ENCODE measurements around the gene TMTC1. TPM values are rescaled to one million over a fixed set of nuclear protein-coding genes. Genes with fewer than 3 reads are reported as not detected.
"Not testable (repeated sequence)": the region's sequence is repeated elsewhere in the genome, so short reads cannot be mapped to it uniquely, and the experiment has no call there.

The TMTC1 gene
- total RNA-seq = not detected

- Mint-ChIP-seq H3K27ac (no peak within 1 kb of the TSS), H3K27me3 (peaks cover 32% of the 10 kb centered on the region), H3K36me3 (ENCODE audit: low read depth) (no peaks in the 10 kb centered on the region), H3K9me3 (peaks cover 3% of the 10 kb centered on the region), H3K4me1 (no peaks in the 10 kb centered on the region), H3K4me3 (peak within 1 kb of the TSS; percentile 10)
- ATAC-seq (replicated peaks) = no peak
Measured at GRCh38 chr12:29783773-29784666, at the start of gene TMTC1. Gene TMTC1 (minus strand): TSS chr12:29783942. CDS start chr12:29783751, 191 bp downstream.

DNA sequence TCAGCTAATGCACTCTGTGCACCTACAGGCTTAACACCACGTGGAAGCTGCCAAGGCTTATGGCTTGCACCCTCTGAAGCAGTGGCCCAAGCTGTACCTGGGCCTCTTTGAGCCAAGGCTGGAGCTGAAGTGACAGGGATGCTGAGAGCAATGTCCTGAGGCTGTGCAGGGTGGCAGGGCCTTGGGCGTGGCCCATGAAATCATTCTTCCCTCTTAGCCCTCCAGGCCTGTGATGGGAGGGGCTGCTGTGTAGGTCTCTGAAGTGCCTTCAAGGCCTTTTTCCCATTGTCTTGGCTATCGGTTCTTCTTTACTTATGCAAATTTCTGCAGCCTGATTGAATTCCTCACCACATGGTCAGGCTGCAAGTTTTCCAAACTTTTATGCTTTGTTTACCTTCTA, 47.4 kb upstream of the TMTC1 start:
- H3K9me3 Mint-ChIP-seq = peaks cover 13% of the 10 kb centered on the region
- H3K27ac Mint-ChIP-seq = no peak overlapping the region
- no peaks in the 10 kb centered on the region for H3K27me3 Mint-ChIP-seq
- no peaks in the 10 kb centered on the region for H3K36me3 Mint-ChIP-seq (ENCODE audit: low read depth)
- no peak overlapping the region for H3K4me3 Mint-ChIP-seq
- no peak for ATAC-seq (replicated peaks)
- no peaks in the 10 kb centered on the region for H3K4me1 Mint-ChIP-seq

- Mint-ChIP-seq H3K4me3 (no peak overlapping the region), H3K36me3 (ENCODE audit: low read depth) (no peaks in the 10 kb centered on the region)
- no peak for ATAC-seq (replicated peaks)
Measured at GRCh38 chr12:29830391-29830790, 46.6 kb upstream of the TMTC1 start.

DNA sequence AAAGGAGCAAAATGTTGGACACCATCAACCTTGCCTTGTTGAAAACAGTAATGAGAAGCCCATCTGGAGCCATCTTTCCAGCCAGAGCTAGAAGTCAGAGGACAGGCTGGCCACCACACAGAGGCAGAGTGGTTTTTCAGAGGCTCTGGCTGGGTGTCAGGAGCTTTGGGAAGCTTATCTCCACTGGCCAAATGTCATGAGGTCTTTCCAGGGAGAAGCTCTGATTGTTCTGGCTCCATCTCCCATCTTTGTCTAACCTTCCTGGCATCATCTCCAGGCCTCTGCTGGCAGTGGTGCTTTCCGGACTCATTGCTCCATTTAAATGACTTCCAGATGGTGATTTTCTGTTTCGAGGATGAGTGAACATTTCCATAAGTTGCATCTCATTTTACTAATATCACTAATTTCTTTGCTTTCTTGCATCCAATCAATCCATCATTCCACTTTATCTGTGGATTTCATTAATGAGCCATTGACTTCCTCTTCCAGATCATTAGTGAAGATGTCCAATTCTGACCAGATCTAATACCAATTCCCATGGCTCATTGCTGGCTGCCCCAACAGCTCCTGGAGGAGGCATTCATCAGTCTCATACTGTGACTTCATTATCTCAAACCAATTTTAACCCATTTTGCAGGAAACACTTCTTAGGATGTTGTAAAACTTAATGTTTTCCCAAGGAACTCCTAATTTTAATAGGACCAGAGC, 35.3 kb upstream of the TMTC1 start:
- no peaks in the 10 kb centered on the region for H3K4me1 Mint-ChIP-seq
- no peak overlapping the region for H3K27ac Mint-ChIP-seq
- no peaks in the 10 kb centered on the region for H3K27me3 Mint-ChIP-seq

More at GRCh38 chr12:29830391-29830790, 46.6 kb upstream of the TMTC1 start:
- Mint-ChIP-seq H3K4me1 (no peaks in the 10 kb centered on the region), H3K27ac (no peak overlapping the region), H3K27me3 (no peaks in the 10 kb centered on the region), H3K9me3 (peaks cover 13% of the 10 kb centered on the region)

GRCh38 chr12:29816874-29817725, 33.4 kb upstream of the TMTC1 start:
- ATAC-seq (replicated peaks) = no peak
- Mint-ChIP-seq H3K9me3 (peaks cover 9% of the 10 kb centered on the region), H3K4me3 (no peak overlapping the region), H3K4me1 (no peaks in the 10 kb centered on the region), H3K27ac (no peak overlapping the region), H3K36me3 (ENCODE audit: low read depth) (no peaks in the 10 kb centered on the region), H3K27me3 (no peaks in the 10 kb centered on the region)

More for the DNA sequence above, 35.3 kb upstream of the TMTC1 start:
- Mint-ChIP-seq H3K4me3 (no peak overlapping the region), H3K9me3 (peaks cover 9% of the 10 kb centered on the region), H3K36me3 (ENCODE audit: low read depth) (no peaks in the 10 kb centered on the region)
- no peak for ATAC-seq (replicated peaks)

- H3K4me3 Mint-ChIP-seq; H3K36me3 Mint-ChIP-seq (ENCODE audit: low read depth); H3K4me1 Mint-ChIP-seq; H3K27me3 Mint-ChIP-seq; ATAC-seq (replicated peaks); H3K9me3 Mint-ChIP-seq; H3K27ac Mint-ChIP-seq: not testable (repeated sequence)
Measured at GRCh38 chr12:29809616-29810361, 26.0 kb upstream of the TMTC1 start.

GRCh38 chr12:29807129-29807528, 23.4 kb upstream of the TMTC1 start:
- Mint-ChIP-seq H3K9me3 (peaks cover 4% of the 10 kb centered on the region), H3K4me3 (no peak overlapping the region), H3K4me1 (no peaks in the 10 kb centered on the region), H3K36me3 (ENCODE audit: low read depth) (no peaks in the 10 kb centered on the region), H3K27me3 (no peaks in the 10 kb centered on the region), H3K27ac (no peak overlapping the region)
- no peak for ATAC-seq (replicated peaks)

GRCh38 chr12:29804019-29804418, 20.3 kb upstream of the TMTC1 start:
- ATAC-seq (replicated peaks) = no peak
- H3K9me3 Mint-ChIP-seq = no peaks in the 10 kb centered on the region
- no peaks in the 10 kb centered on the region for H3K36me3 Mint-ChIP-seq (ENCODE audit: low read depth)
- no peak overlapping the region for H3K27ac Mint-ChIP-seq
- H3K4me3 Mint-ChIP-seq = no peak overlapping the region
- no peaks in the 10 kb centered on the region for H3K4me1 Mint-ChIP-seq
- peaks cover 3% of the 10 kb centered on the region for H3K27me3 Mint-ChIP-seq

DNA sequence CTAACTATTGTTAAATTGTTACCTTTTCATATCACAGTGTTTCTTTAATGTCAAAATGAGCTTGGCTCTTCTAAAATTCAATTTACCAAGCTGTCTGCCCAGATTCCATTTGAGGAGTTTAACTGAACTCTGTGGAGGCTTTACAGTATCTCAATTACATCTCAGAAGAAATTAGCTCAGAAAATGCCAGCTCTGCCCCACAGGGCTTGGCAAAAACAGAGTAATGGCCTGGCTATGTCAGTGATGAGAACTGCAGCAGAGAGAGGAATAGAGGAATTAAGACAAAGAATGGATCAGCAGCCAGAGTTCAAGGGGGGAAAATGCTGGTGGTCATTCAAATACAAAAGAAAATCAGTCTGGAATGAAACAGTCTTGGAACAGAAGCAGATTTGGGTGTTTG, 15.8 kb upstream of the TMTC1 start:
- H3K4me1 Mint-ChIP-seq = no peaks in the 10 kb centered on the region
- peaks cover 18% of the 10 kb centered on the region for H3K27me3 Mint-ChIP-seq
- H3K4me3 Mint-ChIP-seq = no peak overlapping the region
- H3K9me3 Mint-ChIP-seq = peaks cover 4% of the 10 kb centered on the region
- no peak overlapping the region for H3K27ac Mint-ChIP-seq
- no peak for ATAC-seq (replicated peaks)
- H3K36me3 Mint-ChIP-seq (ENCODE audit: low read depth) = no peaks in the 10 kb centered on the region

- Mint-ChIP-seq H3K4me1 (no peaks in the 10 kb centered on the region), H3K9me3 (peaks cover 4% of the 10 kb centered on the region), H3K27ac (no peak overlapping the region), H3K27me3 (peaks cover 18% of the 10 kb centered on the region), H3K36me3 (ENCODE audit: low read depth) (no peaks in the 10 kb centered on the region), H3K4me3 (no peak overlapping the region)
- no peak for ATAC-seq (replicated peaks)
Measured at GRCh38 chr12:29797565-29798355, 14.0 kb upstream of the TMTC1 start.

DNA sequence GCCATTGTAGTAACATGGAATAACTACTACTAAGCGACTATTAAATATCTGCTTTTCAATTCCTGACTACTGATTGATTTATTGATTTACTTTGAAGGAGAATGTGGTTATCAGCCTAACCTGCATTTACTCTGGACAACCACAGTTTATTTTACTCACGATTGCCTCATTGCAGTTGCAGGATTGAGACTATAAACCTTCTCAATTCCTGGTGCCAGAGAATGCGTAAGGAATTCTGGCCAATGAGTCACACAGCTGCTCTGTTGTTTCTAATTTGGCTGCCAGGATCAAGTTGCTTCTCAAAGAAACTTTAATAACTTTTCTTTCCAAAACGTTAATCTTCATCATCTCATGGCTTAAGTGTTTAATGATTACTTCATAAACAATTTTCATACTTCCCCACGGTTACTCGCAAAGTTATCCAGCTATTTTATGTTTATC, 13.1 kb upstream of the TMTC1 start:
- peaks cover 18% of the 10 kb centered on the region for H3K27me3 Mint-ChIP-seq
- no peaks in the 10 kb centered on the region for H3K36me3 Mint-ChIP-seq (ENCODE audit: low read depth)
- H3K27ac Mint-ChIP-seq = no peak overlapping the region
- H3K9me3 Mint-ChIP-seq = peaks cover 4% of the 10 kb centered on the region
- no peaks in the 10 kb centered on the region for H3K4me1 Mint-ChIP-seq
- ATAC-seq (replicated peaks) = no peak
- no peak overlapping the region for H3K4me3 Mint-ChIP-seq

- H3K27ac Mint-ChIP-seq = no peak overlapping the region
- no peak overlapping the region for H3K4me3 Mint-ChIP-seq
- no peak for ATAC-seq (replicated peaks)
- no peaks in the 10 kb centered on the region for H3K4me1 Mint-ChIP-seq
- no peaks in the 10 kb centered on the region for H3K36me3 Mint-ChIP-seq (ENCODE audit: low read depth)
- peaks cover 18% of the 10 kb centered on the region for H3K27me3 Mint-ChIP-seq
- peaks cover 4% of the 10 kb centered on the region for H3K9me3 Mint-ChIP-seq
Measured at GRCh38 chr12:29795715-29796114, 12.0 kb upstream of the TMTC1 start.

DNA sequence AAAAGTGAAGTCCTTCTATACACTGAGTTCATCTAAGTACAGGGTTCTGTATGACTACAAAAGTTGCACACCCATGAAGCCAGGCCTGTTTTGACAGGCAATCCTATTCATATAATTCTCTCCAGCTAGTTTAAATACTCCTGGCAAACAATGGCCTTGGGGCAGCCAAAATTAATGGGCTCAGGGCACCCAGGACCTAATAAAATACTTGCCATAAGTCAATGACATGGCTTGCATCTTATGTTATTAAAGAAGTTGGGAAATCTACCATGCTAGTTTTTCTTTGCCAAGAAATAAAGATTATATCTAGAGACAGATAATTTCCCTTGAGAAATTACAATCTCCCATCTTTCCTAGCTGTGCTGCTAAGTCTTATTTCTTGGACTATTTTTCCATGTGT, 11.1 kb upstream of the TMTC1 start:
- peaks cover 4% of the 10 kb centered on the region for H3K9me3 Mint-ChIP-seq
- H3K4me3 Mint-ChIP-seq = no peak overlapping the region
- no peak for ATAC-seq (replicated peaks)
- H3K4me1 Mint-ChIP-seq = no peaks in the 10 kb centered on the region
- H3K36me3 Mint-ChIP-seq (ENCODE audit: low read depth) = no peaks in the 10 kb centered on the region
- H3K27me3 Mint-ChIP-seq = peaks cover 18% of the 10 kb centered on the region
- H3K27ac Mint-ChIP-seq = no peak overlapping the region

Measured in activated T-helper 17 cell treated with anti-CD3 and anti-CD28 coated beads, Interleukin-2, amount 50 U/mL, for 72 hours (primary cell).